ENCODE results near the gene ART3. TPM values are rescaled to one million over a fixed set of nuclear protein-coding genes. Genes with fewer than 3 reads are reported as not detected.

Gene ART3
- polyA plus RNA-seq, 1 donor from 2014 or later, result not detected

DNA sequence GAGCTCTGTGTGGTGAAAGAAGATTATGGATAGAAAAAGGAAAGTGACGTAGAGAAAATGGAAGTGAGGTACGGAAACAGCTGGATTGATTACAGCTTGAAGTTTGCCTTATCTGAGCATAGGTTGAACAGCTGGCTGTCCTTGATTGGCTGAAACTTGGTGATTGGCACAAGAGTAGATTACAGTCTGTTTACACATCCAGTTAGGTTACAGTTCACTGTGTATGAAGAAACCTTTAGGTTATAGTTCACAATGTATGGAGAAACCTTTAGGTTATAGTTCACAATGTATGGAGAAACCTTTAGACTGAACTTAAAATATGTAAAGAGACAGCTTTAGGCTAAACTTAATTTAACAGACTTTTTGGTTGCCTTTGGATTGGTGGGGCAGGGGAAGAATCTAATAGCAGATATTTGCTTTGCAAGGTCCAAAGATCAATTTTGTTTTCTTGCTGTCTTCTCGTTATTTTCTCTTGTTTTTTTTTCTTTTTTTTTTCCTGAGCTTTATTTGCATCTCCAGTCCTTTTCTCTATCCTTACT, 15.6 kb upstream of the ART3 start:
- H3K9me3 Mint-ChIP-seq, result no peaks in the 10 kb centered on the region
- no peaks in the 10 kb centered on the region for H3K36me3 Mint-ChIP-seq
- H3K27me3 Mint-ChIP-seq, result no peaks in the 10 kb centered on the region
- no peak overlapping the region for H3K27ac Mint-ChIP-seq
- peaks cover 35 to 41% (median 39%) of the 10 kb centered on the region in 3 donors for H3K4me1 Mint-ChIP-seq
- no peak overlapping the region for H3K4me3 Mint-ChIP-seq

DNA sequence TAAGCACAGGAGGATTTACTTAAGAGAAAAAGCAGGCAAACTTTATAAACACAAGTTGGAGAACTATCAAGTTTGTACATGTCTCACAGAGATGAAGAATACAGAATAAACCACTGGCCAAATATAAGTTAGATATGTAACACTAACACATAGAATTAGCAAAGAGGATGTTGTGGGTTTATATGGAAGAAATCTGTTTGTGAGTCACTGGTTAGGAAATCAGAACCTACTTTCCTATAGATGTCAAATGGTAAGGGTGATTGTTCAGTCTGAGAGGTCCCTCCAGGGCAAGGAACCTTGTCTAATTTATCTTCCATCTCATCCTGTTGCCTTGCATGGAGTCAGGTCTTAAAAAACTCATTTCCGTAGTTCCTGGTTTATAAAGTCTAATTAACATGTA, 14.8 kb upstream of the ART3 start:
- H3K36me3 Mint-ChIP-seq, result no peaks in the 10 kb centered on the region
- no peak overlapping the region for H3K4me3 Mint-ChIP-seq
- no peaks in the 10 kb centered on the region for H3K9me3 Mint-ChIP-seq
- no peaks in the 10 kb centered on the region for H3K27me3 Mint-ChIP-seq
- H3K4me1 Mint-ChIP-seq, result peaks cover 36 to 41% (median 38%) of the 10 kb centered on the region in 3 donors
- no peak overlapping the region for H3K27ac Mint-ChIP-seq

GRCh38 chr4:76060506-76060905, 14.0 kb upstream of the ART3 start:
- Mint-ChIP-seq H3K27me3 (no peaks in the 10 kb centered on the region), H3K36me3 (no peaks in the 10 kb centered on the region), H3K27ac (peak overlapping the region in 1 of 3 donors; percentile 10), H3K4me3 (no peak overlapping the region), H3K9me3 (no peaks in the 10 kb centered on the region), H3K4me1 (peaks cover 28 to 33% (median 31%) of the 10 kb centered on the region in 3 donors)

DNA sequence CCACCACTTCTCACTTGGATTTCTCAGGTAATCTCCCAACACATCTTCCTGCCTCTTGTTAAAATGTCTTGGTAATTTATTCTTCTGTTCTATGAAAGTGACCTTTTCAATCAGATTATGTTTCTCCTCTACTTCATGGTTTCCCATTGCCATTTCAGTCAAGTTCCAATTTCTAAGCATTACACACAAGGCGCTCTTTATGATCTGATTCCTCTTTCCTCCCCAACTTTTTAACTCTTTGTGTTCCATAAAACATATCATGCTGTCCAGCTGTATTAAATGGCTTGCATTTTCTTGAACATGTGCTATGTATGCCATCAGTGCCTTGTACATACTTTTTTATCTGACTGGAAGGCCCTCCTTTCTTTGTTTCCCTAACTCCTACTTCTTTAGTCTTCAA, 13.1 kb upstream of the ART3 start:
- H3K9me3 Mint-ChIP-seq, result no peaks in the 10 kb centered on the region
- peak overlapping the region in 2 of 3 donors; percentile 41 to 64 for H3K27ac Mint-ChIP-seq
- no peaks in the 10 kb centered on the region for H3K27me3 Mint-ChIP-seq

GRCh38 chr4:76061982-76062381, 12.5 kb upstream of the ART3 start:
- Mint-ChIP-seq H3K36me3 (no peaks in the 10 kb centered on the region), H3K27me3 (no peaks in the 10 kb centered on the region), H3K9me3 (no peaks in the 10 kb centered on the region), H3K4me3 (peak overlapping the region in 2 of 4 donors; percentile 70 to 79), H3K27ac (peak overlapping the region in 1 of 3 donors; percentile 64), H3K4me1 (peaks cover 25 to 29% (median 26%) of the 10 kb centered on the region in 3 donors)

More for the DNA sequence above, 13.1 kb upstream of the ART3 start:
- Mint-ChIP-seq H3K4me3 (peak overlapping the region in 2 of 4 donors; percentile 70 to 79), H3K4me1 (peaks cover 25 to 29% (median 26%) of the 10 kb centered on the region in 3 donors), H3K36me3 (no peaks in the 10 kb centered on the region)

- Mint-ChIP-seq H3K36me3 (no peaks in the 10 kb centered on the region), H3K4me3 (no peak overlapping the region), H3K4me1 (peaks cover 7 to 10% (median 9%) of the 10 kb centered on the region in 3 donors), H3K27ac (no peak overlapping the region), H3K27me3 (no peaks in the 10 kb centered on the region), H3K9me3 (no peaks in the 10 kb centered on the region)
These were observed 8.0 kb upstream of the ART3 start for GRCh38 chr4:76066546-76066945.

- no peaks in the 10 kb centered on the region for H3K27me3 Mint-ChIP-seq
- no peak overlapping the region for H3K27ac Mint-ChIP-seq
- no peaks in the 10 kb centered on the region for H3K36me3 Mint-ChIP-seq
- H3K4me3 Mint-ChIP-seq, result no peak overlapping the region
- peaks cover 0 to 4% (median 2%) of the 10 kb centered on the region in 3 donors for H3K4me1 Mint-ChIP-seq
- no peaks in the 10 kb centered on the region for H3K9me3 Mint-ChIP-seq
These were observed 6.7 kb upstream of the ART3 start for GRCh38 chr4:76067652-76068286.

DNA sequence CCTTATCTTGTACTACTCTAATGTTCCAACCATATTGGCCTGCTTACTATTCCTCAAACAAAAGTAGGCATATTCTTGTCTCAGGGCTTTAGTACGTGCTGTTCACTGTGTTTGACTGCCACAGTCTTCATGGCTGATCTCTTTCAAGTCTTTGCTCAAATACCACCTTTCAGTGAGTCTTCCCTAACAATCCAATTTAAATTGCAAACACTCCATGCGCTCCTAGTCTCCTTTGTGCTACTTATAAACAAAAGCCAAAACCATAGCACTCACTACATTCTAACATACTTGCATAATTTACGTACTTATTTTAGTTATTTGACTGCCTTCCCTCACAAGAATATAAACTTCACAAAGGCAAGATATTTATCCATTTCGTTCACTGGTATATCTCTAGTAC, 1.7 kb upstream of the ART3 start:
- Mint-ChIP-seq H3K27ac (no peak overlapping the region), H3K27me3 (no peaks in the 10 kb centered on the region), H3K9me3 (no peaks in the 10 kb centered on the region), H3K36me3 (no peaks in the 10 kb centered on the region), H3K4me3 (no peak overlapping the region), H3K4me1 (no peaks in the 10 kb centered on the region)

DNA sequence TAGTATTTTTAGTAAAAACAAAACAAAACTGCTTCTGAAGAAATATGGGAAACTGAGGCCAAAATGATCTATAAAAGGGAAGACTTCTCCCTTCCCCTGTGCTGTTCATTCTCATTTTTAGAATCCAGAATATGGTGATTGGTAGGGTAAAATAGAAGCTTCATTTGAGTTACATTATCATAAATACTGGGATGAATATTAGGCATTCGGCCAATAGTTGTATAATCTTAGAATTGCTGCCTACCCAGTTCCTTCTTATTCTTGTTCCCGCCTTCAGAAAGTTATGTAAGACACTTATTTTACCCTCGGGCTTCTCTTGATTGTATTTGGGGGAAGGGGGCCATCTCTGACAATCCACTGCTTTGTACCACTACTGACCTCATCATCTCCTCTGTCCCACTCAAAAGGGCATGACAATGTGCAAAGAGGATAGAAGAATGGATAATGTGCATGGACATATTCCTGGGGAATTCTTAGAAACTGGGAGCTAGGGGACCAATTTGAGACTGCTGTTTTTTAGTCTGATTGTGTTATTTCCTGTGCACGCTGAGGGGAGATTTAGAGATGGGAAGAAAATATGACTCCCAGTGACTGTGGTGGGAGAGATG, 588 bp downstream of the ART3 start:
- Mint-ChIP-seq H3K4me1 (no peaks in the 10 kb centered on the region), H3K36me3 (no peaks in the 10 kb centered on the region), H3K4me3 (no peak overlapping the region), H3K27me3 (peaks cover 6% of the 10 kb centered on the region), H3K27ac (no peak overlapping the region), H3K9me3 (no peaks in the 10 kb centered on the region)

DNA sequence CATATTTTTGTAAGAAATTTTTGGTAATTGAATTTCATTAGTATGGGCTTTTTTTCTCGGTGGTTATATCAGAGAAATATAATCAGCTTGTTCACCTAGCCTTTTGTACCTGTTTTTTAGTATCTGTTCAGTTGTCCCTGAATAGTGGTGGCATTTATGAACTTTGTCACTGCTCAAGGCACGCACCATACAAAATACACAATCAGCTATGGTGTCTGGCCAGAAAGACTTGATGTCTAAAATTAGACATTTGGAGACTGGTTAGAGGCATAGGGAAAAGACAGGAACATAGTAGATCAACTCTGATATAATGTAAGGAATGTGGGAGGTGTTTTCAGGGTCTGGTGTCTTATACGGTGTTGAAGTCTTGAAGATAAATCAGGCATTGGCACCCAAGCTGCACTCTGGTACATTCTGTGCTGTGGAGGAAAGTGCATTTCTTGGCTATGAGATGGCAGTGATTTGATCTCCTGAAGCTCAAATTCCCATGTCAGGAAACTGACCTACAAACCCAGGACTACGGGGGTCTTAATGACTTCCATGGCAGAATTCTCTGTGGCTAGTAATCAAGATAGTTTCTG, 3.6 kb downstream of the ART3 start:
- peaks cover 8% of the 10 kb centered on the region for H3K27me3 Mint-ChIP-seq
- no peaks in the 10 kb centered on the region for H3K36me3 Mint-ChIP-seq
- H3K4me3 Mint-ChIP-seq, result no peak overlapping the region
- H3K4me1 Mint-ChIP-seq, result no peaks in the 10 kb centered on the region
- H3K9me3 Mint-ChIP-seq, result no peaks in the 10 kb centered on the region
- H3K27ac Mint-ChIP-seq, result no peak overlapping the region

DNA sequence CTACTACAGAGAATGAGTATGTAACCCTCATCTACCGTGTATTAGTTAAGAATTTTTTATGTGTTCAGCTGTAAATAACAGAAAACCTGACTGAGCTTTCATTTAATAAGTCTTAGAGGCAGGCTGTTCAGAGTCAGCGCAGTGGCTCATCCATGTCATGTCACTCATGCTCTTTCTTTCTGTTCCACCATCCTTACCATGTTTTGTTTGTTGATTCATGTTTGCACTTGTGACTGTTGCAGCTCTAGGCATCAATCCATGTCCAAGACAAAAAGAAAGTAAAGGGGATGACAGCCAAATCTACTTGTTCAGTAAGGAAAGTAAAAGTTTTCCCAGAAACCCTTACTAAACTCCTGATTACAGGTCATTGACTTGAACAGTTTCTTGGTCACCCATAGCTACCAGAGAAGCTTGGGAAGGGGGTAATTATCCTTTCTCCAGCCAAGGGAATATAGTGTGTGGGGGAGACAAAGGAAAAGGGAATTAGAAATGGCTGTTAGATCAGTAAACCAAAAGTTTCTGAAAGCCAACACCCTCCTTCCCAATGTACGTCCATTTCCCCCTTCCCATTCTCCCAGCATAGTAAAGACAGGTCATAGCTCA, 9.0 kb downstream of the ART3 start:
- peak overlapping the region in 1 of 3 donors; percentile 51 for H3K27ac Mint-ChIP-seq
- H3K4me3 Mint-ChIP-seq, result no peak overlapping the region

DNA sequence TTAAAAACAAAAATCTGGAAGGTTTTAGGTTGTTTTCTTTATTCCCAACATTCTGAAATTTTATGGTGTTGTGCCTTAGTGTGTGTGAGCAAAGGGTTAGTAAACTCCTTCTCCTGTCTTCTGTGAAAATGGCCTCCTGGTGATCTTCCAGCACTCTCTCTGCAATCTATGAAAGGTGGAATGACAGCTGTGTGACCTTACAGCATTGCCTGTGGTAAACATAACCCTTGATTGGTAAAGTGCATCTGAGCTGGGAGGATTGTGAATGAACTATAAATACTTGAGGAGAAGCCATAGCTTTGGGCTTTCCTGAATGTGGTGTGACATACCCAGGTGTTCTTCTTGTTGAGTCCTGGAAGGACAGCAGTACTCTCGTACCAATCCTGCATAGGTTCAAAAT, 10.0 kb downstream of the ART3 start:
- no peak overlapping the region for H3K27ac Mint-ChIP-seq
- H3K4me3 Mint-ChIP-seq, result no peak overlapping the region
- H3K4me1 Mint-ChIP-seq, result peaks cover 0 to 1% (median 0%) of the 10 kb centered on the region in 3 donors
- no peaks in the 10 kb centered on the region for H3K9me3 Mint-ChIP-seq
- peaks cover 3% of the 10 kb centered on the region for H3K36me3 Mint-ChIP-seq
- H3K27me3 Mint-ChIP-seq, result peaks cover 3% of the 10 kb centered on the region

More for the DNA sequence above, 9.0 kb downstream of the ART3 start:
- Mint-ChIP-seq H3K4me1 (peaks cover 0 to 1% (median 0%) of the 10 kb centered on the region in 3 donors), H3K27me3 (peaks cover 8% of the 10 kb centered on the region), H3K36me3 (peaks cover 3% of the 10 kb centered on the region), H3K9me3 (no peaks in the 10 kb centered on the region)

DNA sequence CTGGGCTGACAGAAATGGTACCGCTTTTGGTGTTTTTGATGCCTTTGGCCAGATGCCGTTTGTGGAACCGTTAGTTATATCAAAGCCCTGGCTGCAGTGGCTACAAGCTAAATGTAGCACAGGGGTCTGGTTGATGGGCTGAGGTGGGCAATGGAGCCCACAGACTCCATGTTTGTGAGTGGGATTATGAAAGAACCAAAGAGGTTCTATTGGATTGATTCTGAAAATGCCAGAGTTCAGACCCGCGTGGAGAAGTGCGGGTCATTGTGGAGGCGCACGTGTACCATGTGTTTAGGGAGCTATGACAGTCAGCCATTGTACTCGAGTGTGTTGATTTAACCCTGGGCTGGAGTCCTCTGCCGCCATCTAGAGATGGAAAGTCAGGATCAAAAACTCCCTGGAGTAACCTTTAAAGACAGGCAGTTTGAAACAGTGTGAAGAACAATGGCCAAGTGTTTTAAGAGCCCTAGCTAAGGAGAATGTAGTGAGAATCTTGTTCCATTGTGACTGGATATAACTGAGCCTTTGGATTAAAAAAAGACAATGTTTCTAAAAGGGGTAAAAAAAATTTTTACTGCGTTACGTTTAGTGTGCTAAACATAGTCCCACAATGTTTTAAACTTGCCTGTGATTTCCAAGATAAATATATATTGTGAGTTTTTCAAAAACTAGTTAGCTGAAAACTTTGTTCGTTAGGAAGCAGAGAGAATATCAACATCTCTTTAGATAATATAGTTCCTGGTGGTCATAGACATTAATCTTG, 12.7 kb downstream of the ART3 start:
- Mint-ChIP-seq H3K4me3 (no peak overlapping the region), H3K27me3 (no peaks in the 10 kb centered on the region), H3K36me3 (peaks cover 3% of the 10 kb centered on the region), H3K27ac (no peak overlapping the region), H3K9me3 (no peaks in the 10 kb centered on the region), H3K4me1 (peaks cover 6 to 9% (median 6%) of the 10 kb centered on the region in 3 donors)

DNA sequence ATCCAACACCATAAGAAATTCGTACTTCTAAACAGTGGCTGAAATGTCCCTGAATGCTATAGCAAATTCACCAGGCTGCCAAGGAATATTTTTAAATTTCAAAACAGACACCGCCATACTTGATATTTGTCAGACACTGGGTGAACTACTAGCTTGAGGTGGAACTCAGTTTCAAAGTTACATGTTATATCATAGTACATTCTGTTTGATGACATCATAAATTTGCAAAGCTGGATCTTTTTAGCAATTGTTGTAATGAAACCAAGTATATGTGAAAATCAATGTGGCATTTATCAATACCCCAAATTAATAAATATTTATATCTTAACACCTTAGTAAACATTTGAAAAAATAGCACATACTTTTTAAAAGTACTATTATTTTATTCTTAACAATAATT, 14.2 kb downstream of the ART3 start:
- Mint-ChIP-seq H3K27ac (no peak overlapping the region), H3K4me3 (no peak overlapping the region), H3K36me3 (peaks cover 3% of the 10 kb centered on the region), H3K4me1 (peaks cover 6 to 9% (median 6%) of the 10 kb centered on the region in 3 donors), H3K9me3 (no peaks in the 10 kb centered on the region), H3K27me3 (no peaks in the 10 kb centered on the region)

All from IgD-negative memory B cell (primary cell).